Nephron (organoid): ENCODE measurements around the gene EPS15.

Experiments
- H3K27ac Mint-ChIP-seq, 3 experiments: 2 replicates each; pipeline ENCODE4 v1.8.0; 2020; ENCODE audit warnings: mixed read lengths in 3 of 3, mild to moderate bottlenecking in 2 of 3, moderate library complexity in 1 of 3
- H3K27me3 Mint-ChIP-seq: 2 replicates; pipeline ENCODE4 v1.8.0; 2021; ENCODE audit warnings: low read depth, mild to moderate bottlenecking, moderate library complexity, mixed read lengths
- H3K36me3 Mint-ChIP-seq: 2 replicates; pipeline ENCODE4 v1.8.0; 2020; ENCODE audit warnings: low read depth, mixed read lengths
- H3K4me1 Mint-ChIP-seq: 2 replicates; pipeline ENCODE4 v1.8.0; 2020; ENCODE audit warnings: mixed read lengths
- H3K4me3 Mint-ChIP-seq, 3 experiments: 2 replicates each; pipeline ENCODE4 v1.8.0; 2020; ENCODE audit warnings: mild to moderate bottlenecking in 3 of 3, mixed read lengths in 3 of 3, moderate library complexity in 2 of 3
- H3K9me3 Mint-ChIP-seq: 2 replicates; pipeline ENCODE4 v1.8.0; 2020; ENCODE audit warnings: mixed read lengths
- CTCF ChIP-seq, 3 experiments: fragments of 200-600 bp; sonication (generic); IDR thresholded peaks; one replicate each; pipeline ENCODE4 v1.5.0; 2021; ENCODE audit warnings: antibody characterized with exemption in 3 of 3; ENCODE audit not compliant: unreplicated experiment in 3 of 3

EPS15 gene

GRCh38 chr1:51520700-51521248, 1.7 kb upstream of the EPS15 start:
- peaks cover 20% of the 10 kb centered on the region for H3K4me1 Mint-ChIP-seq
- no peaks in the 10 kb centered on the region for H3K9me3 Mint-ChIP-seq
- no peaks in the 10 kb centered on the region for H3K36me3 Mint-ChIP-seq
- TF ChIP-seq CTCF (IDR thresholded peaks at IDR 0.05; ENCODE audit: unreplicated experiment in 3 of 3) = no peak
- peak overlapping the region; percentile 75 to 86 (median 81) for H3K4me3 Mint-ChIP-seq
- H3K27me3 Mint-ChIP-seq = no peaks in the 10 kb centered on the region
- H3K27ac Mint-ChIP-seq = no peak overlapping the region

GRCh38 chr1:51519865-51520699, 1.0 kb upstream of the EPS15 start:
- H3K27me3 Mint-ChIP-seq = no peaks in the 10 kb centered on the region
- H3K4me1 Mint-ChIP-seq = peaks cover 25% of the 10 kb centered on the region
- H3K36me3 Mint-ChIP-seq = no peaks in the 10 kb centered on the region
- H3K27ac Mint-ChIP-seq = peak overlapping the region; percentile 8 to 55 (median 14)
- H3K9me3 Mint-ChIP-seq = no peaks in the 10 kb centered on the region
- no peak for TF ChIP-seq CTCF (IDR thresholded peaks at IDR 0.05; ENCODE audit: unreplicated experiment in 3 of 3)
- peak overlapping the region; percentile 75 to 86 (median 81) for H3K4me3 Mint-ChIP-seq

GRCh38 chr1:51518586-51519047, 449 bp downstream of the EPS15 start:
- Mint-ChIP-seq H3K27ac (peak overlapping the region; percentile 67 to 88 (median 81)), H3K36me3 (no peaks in the 10 kb centered on the region), H3K4me1 (peaks cover 35% of the 10 kb centered on the region), H3K4me3 (peak overlapping the region; percentile 90 to 91 (median 91)), H3K9me3 (no peaks in the 10 kb centered on the region), H3K27me3 (no peaks in the 10 kb centered on the region)
- no peak for TF ChIP-seq CTCF (IDR thresholded peaks at IDR 0.05; ENCODE audit: unreplicated experiment in 3 of 3)

- H3K9me3 Mint-ChIP-seq = no peaks in the 10 kb centered on the region
- H3K4me3 Mint-ChIP-seq = peak overlapping the region; percentile 90 to 91 (median 91)
- H3K27me3 Mint-ChIP-seq = no peaks in the 10 kb centered on the region
- peak overlapping the region; percentile 67 to 88 (median 81) for H3K27ac Mint-ChIP-seq
- H3K4me1 Mint-ChIP-seq = peaks cover 35% of the 10 kb centered on the region
- TF ChIP-seq CTCF (IDR thresholded peaks at IDR 0.05; ENCODE audit: unreplicated experiment in 3 of 3) = no peak
- no peaks in the 10 kb centered on the region for H3K36me3 Mint-ChIP-seq
Measured at GRCh38 chr1:51518033-51518585, 957 bp downstream of the EPS15 start.

- no peaks in the 10 kb centered on the region for H3K27me3 Mint-ChIP-seq
- TF ChIP-seq CTCF (IDR thresholded peaks at IDR 0.05; ENCODE audit: unreplicated experiment in 3 of 3) = no peak
- H3K36me3 Mint-ChIP-seq = no peaks in the 10 kb centered on the region
- peak overlapping the region; percentile 67 to 88 (median 81) for H3K27ac Mint-ChIP-seq
- H3K4me3 Mint-ChIP-seq = peak overlapping the region; percentile 90 to 91 (median 91)
- H3K9me3 Mint-ChIP-seq = no peaks in the 10 kb centered on the region
- peaks cover 35% of the 10 kb centered on the region for H3K4me1 Mint-ChIP-seq
Measured at GRCh38 chr1:51517361-51518032, 1.6 kb downstream of the EPS15 start.
